Fibroblast of lung (primary cell): ENCODE results near the gene TBX4. TPM values are rescaled to one million over a fixed set of nuclear protein-coding genes. Genes with fewer than 3 reads are reported as not detected.

Experiments used
- DNase-seq, 2 donors: peaks; one replicate each; pipeline versions ENCODE4 v3.0.0 to v3.0.0-alpha.2; 2010; ENCODE audit warnings: low read depth in 2 of 2
- H2AFZ ChIP-seq: 2 replicates; pipeline ENCODE4 v1.5.1; 2012; ENCODE audit warnings: low read length, control low read depth, inconsistent platforms
- H3K27ac ChIP-seq: 2 replicates; pipeline ENCODE4 v1.5.1; 2011; ENCODE audit warnings: low read length, control low read depth; ENCODE audit not compliant: insufficient read depth
- H3K27me3 ChIP-seq: 2 replicates; pipeline ENCODE4 v1.5.1; 2011; ENCODE audit warnings: mild to moderate bottlenecking, low read length; ENCODE audit not compliant: control insufficient read depth, insufficient read depth
- H3K36me3 ChIP-seq: 2 replicates; pipeline ENCODE4 v1.5.1; 2011; ENCODE audit warnings: low read length; ENCODE audit not compliant: control insufficient read depth, insufficient read depth
- H3K4me1 ChIP-seq: 2 replicates; pipeline ENCODE4 v1.5.1; 2011; ENCODE audit warnings: low read length; ENCODE audit not compliant: control insufficient read depth, insufficient read depth; ENCODE audit errors: extremely low read depth
- H3K4me2 ChIP-seq: 2 replicates; pipeline ENCODE4 v1.5.1; 2011; ENCODE audit warnings: low read length, control low read depth; ENCODE audit not compliant: insufficient read depth; ENCODE audit errors: extremely low read depth
- H3K4me3 ChIP-seq, 4 experiments: fragments of 200-600 bp in 1 of 4; sonication (generic) in 1 of 4; replicated peaks in 1 of 4; 2 replicates each; pipeline ENCODE4 v1.5.1; 2011 to 2016; ENCODE audit warnings: low read length in 4 of 4, low read depth in 3 of 4, mild to moderate bottlenecking in 3 of 4, control low read depth in 2 of 4, inconsistent platforms in 1 of 4, mixed read lengths in 1 of 4; ENCODE audit not compliant: insufficient read depth in 1 of 4; ENCODE audit errors: control extremely low read depth in 1 of 4
- H3K79me2 ChIP-seq: 2 replicates; pipeline ENCODE4 v1.5.1; 2012; ENCODE audit warnings: mild to moderate bottlenecking, low read length, inconsistent platforms; ENCODE audit not compliant: control insufficient read depth, insufficient read depth
- H3K9ac ChIP-seq: 2 replicates; pipeline ENCODE4 v1.5.1; 2011; ENCODE audit warnings: mild to moderate bottlenecking, low read length, control low read depth; ENCODE audit not compliant: insufficient read depth
- H3K9me3 ChIP-seq: 2 replicates; pipeline ENCODE4 v1.5.1; 2012; ENCODE audit warnings: low read depth, low read length; ENCODE audit not compliant: control insufficient read depth, insufficient read depth
- H4K20me1 ChIP-seq: 2 replicates; pipeline ENCODE4 v1.5.1; 2011; ENCODE audit warnings: low read length; ENCODE audit not compliant: control insufficient read depth, insufficient read depth; ENCODE audit errors: extremely low read depth
- CTCF ChIP-seq, 2 donors: IDR thresholded peaks in 1 of 2; conservative IDR thresholded peaks in 1 of 2; 1 replicate in 1 of 2; 2 replicates in 1 of 2; pipeline ENCODE4 v1.5.1; 2011 to 2012; ENCODE audit warnings: low read length in 2 of 2, control low read depth in 1 of 2, inconsistent platforms in 1 of 2, low read depth in 1 of 2, mild to moderate bottlenecking in 1 of 2
- EZH2 ChIP-seq: IDR thresholded peaks from 2 replicates; pipeline ENCODE4 v1.5.1; 2012; ENCODE audit warnings: low read length, control low read depth, mild to moderate bottlenecking; ENCODE audit errors: missing control alignments
- polyA plus RNA-seq, 2 donors: library from polyadenylated mRNA; depleted of rRNA in 1 of 2; stranded (reverse) in 1 of 2; unstranded in 1 of 2; fragments of >200 nt; gene quantifications; 2 replicates each; pipeline ENCODE4 v1.2.1, GENCODE V29; 2011 to 2012; ENCODE audit warnings: missing spikeins in 1 of 2
- total RNA-seq: library from RNA; depleted of rRNA; stranded (reverse); fragments of >200 nt; gene quantifications from 2 replicates; pipeline ENCODE4 v1.2.1, GENCODE V29; 2014

Gene TBX4
- total and polyA plus RNA-seq, 2 donors (not counting 1 experiment from before 2014, with no cell fraction given) = 44.1 to 93.9 TPM

- Histone ChIP-seq H3K4me2 (no peak overlapping the region), H2AFZ (no peak overlapping the region), H3K4me3 (no peak overlapping the region), H3K4me1 (peaks cover 3% of the 10 kb centered on the region), H3K27me3 (no peaks in the 10 kb centered on the region), H3K9ac (no peak overlapping the region), H3K27ac (no peak overlapping the region), H3K79me2 (no peaks in the 10 kb centered on the region), H3K36me3 (no peaks in the 10 kb centered on the region), H3K9me3 (no peaks in the 10 kb centered on the region), H4K20me1 (no peaks in the 10 kb centered on the region)
- peak; percentile 27 to 89 for DNase-seq
- TF ChIP-seq CTCF (conservative IDR thresholded peaks at IDR 0.05 in 1 of 2, IDR thresholded peaks at IDR 0.05 in 1 of 2; ENCODE audit: low read depth in 1 of 2, low read length in 2 of 2) (no peak), EZH2 (no peak)
Measured at GRCh38 chr17:61431594-61432311, 20.5 kb upstream of the TBX4 start.

DNA sequence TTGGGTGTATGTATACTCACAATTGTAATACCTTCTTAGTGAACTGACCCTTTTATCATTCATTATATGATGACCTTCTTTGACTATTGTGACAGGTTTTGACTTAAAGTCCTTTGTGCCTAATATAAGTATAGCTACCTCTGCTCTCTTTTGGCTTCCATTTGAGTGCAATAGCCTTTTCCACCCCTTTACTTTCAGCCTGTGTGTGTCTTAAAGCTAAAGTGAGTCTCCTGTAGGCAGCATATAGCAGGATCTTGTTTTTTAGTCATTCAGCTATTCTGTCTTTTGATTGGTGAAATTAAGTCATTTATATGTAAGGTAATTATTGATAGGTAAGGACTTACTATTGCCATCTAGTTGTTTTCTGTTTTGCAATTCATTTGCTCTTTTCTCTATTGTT lies 15.9 kb upstream of the TBX4 start:
- no peak overlapping the region for H3K4me3 ChIP-seq
- no peaks in the 10 kb centered on the region for H3K36me3 ChIP-seq
- H3K9ac ChIP-seq = no peak overlapping the region
- no peaks in the 10 kb centered on the region for H4K20me1 ChIP-seq
- peaks cover 5% of the 10 kb centered on the region for H3K27me3 ChIP-seq
- H3K27ac ChIP-seq = no peak overlapping the region
- H2AFZ ChIP-seq = no peak overlapping the region
- H3K79me2 ChIP-seq = no peaks in the 10 kb centered on the region
- H3K4me2 ChIP-seq = no peak overlapping the region
- peaks cover 3% of the 10 kb centered on the region for H3K4me1 ChIP-seq
- no peak for TF ChIP-seq EZH2
- TF ChIP-seq CTCF (conservative IDR thresholded peaks at IDR 0.05 in 1 of 2, IDR thresholded peaks at IDR 0.05 in 1 of 2; ENCODE audit: low read depth in 1 of 2, low read length in 2 of 2) = no peak
- H3K9me3 ChIP-seq = no peaks in the 10 kb centered on the region
- DNase-seq = no peak

- TF ChIP-seq CTCF (conservative IDR thresholded peaks at IDR 0.05 in 1 of 2, IDR thresholded peaks at IDR 0.05 in 1 of 2; ENCODE audit: low read depth in 1 of 2, low read length in 2 of 2) = no peak
- no peak for TF ChIP-seq EZH2
- no peaks in the 10 kb centered on the region for H3K79me2 ChIP-seq
- no peak overlapping the region for H3K27ac ChIP-seq
- peaks cover 3% of the 10 kb centered on the region for H3K4me1 ChIP-seq
- H3K9ac ChIP-seq = no peak overlapping the region
- no peaks in the 10 kb centered on the region for H4K20me1 ChIP-seq
- no peak overlapping the region for H2AFZ ChIP-seq
- H3K36me3 ChIP-seq = no peaks in the 10 kb centered on the region
- no peak for DNase-seq
- no peak overlapping the region for H3K4me2 ChIP-seq
- H3K9me3 ChIP-seq = no peaks in the 10 kb centered on the region
- no peak overlapping the region for H3K4me3 ChIP-seq
- peaks cover 5% of the 10 kb centered on the region for H3K27me3 ChIP-seq
Measured at GRCh38 chr17:61436995-61437704, 15.1 kb upstream of the TBX4 start.
